Choroid plexus epithelial cell (primary cell): Measurements from ENCODE around the gene SUSD3.

Experiments used
- DNase-seq: peaks from one replicate; pipeline ENCODE4 v3.0.0-alpha.2; 2010; ENCODE audit warnings: low read depth
- H3K4me3 ChIP-seq: 2 replicates; pipeline ENCODE4 v1.5.1; 2011; ENCODE audit warnings: low read depth, mild to moderate bottlenecking, control low read depth, low read length, moderate library complexity
- CTCF ChIP-seq: conservative IDR thresholded peaks from 2 replicates; pipeline ENCODE4 v1.5.1; 2011; ENCODE audit warnings: low read depth, mild to moderate bottlenecking, control low read depth, inconsistent platforms, low read length, moderate library complexity

Gene SUSD3

GRCh38 chr9:93083592-93084470, 25.3 kb downstream of the SUSD3 start:
- TF ChIP-seq CTCF: no peak
- DNase-seq: no peak
- no peak overlapping the region for H3K4me3 ChIP-seq

GRCh38 chr9:93084471-93084881, 26.0 kb downstream of the SUSD3 start:
- no peak for DNase-seq
- TF ChIP-seq CTCF: no peak
- no peak overlapping the region for H3K4me3 ChIP-seq

- TF ChIP-seq CTCF: no peak
- H3K4me3 ChIP-seq: no peak overlapping the region
- DNase-seq: no peak
Measured at GRCh38 chr9:93085676-93086075, 27.2 kb downstream of the SUSD3 start.

- no peak for DNase-seq
- no peak overlapping the region for H3K4me3 ChIP-seq
- TF ChIP-seq CTCF: no peak
Measured at GRCh38 chr9:93086447-93087224, 28.1 kb downstream of the SUSD3 start.

- no peak for DNase-seq
- TF ChIP-seq CTCF: no peak
- H3K4me3 ChIP-seq: no peak overlapping the region
Measured at GRCh38 chr9:93087971-93088655, 29.6 kb downstream of the SUSD3 start.

- DNase-seq: no peak
- no peak for TF ChIP-seq CTCF
- H3K4me3 ChIP-seq: no peak overlapping the region
Measured at GRCh38 chr9:93088656-93089015, 30.1 kb downstream of the SUSD3 start.
